Transverse colon (tissue), 4 donors: ENCODE results near the gene LTBP2.

Source experiments
- CTCF ChIP-seq, 5 experiments: fragments of 200-600 bp in 3 of 5; fragments of 450-650 bp in 2 of 5; sonication (generic) in 3 of 5; IDR thresholded peaks; 1 replicate in 2 of 5; 2 replicates in 3 of 5; pipeline ENCODE4 v1.5.1; 2016 to 2017; ENCODE audit warnings: antibody characterized with exemption in 5 of 5, inconsistent platforms in 3 of 5, mild to moderate bottlenecking in 2 of 5, moderate library complexity in 1 of 5
- POLR2A ChIP-seq: fragments of 450-650 bp; IDR thresholded peaks from one replicate; pipeline ENCODE4 v1.6.1; 2016; ENCODE audit warnings: antibody characterized with exemption, mild to moderate bottlenecking, moderate library complexity
- POLR2AphosphoS5 ChIP-seq, 3 donors: sonication (generic); formaldehyde crosslinking; IDR thresholded peaks; one replicate each; pipeline ENCODE4 v1.6.1; 2016; ENCODE audit warnings: antibody characterized with exemption in 3 of 3

GRCh38 chr14:74569806-74570591 is 42.0 kb downstream of the LTBP2 start:
- TF ChIP-seq CTCF (IDR thresholded peaks at IDR 0.05), result no peak
- TF ChIP-seq POLR2A, result no peak
- no peak for TF ChIP-seq POLR2AphosphoS5 (IDR thresholded peaks at IDR 0.05)
